ENCODE measurements around the gene AP1G2. TPM values are rescaled to one million over a fixed set of nuclear protein-coding genes. Genes with fewer than 3 reads are reported as not detected.

The AP1G2 gene
- total RNA-seq, 1 donor from 2014 or later = 373 TPM

- ChIA-PET CTCF (interaction anchor here (0.6 to 1.9 kb wide), 7 partner anchors 11 to 546 kb away, joined by 3 to 32 read pairs (median 4); partner anchors contain the start of gene ZFHX2), POLR2A (interaction anchor here (1.0 to 2.0 kb wide), 3 partner anchors 12 to 261 kb away, joined by 3 to 13 read pairs (median 3); partner anchors contain the start of genes PPP1R3E and ZFHX2)
- intact Hi-C loops (cut with micrococcal nuclease) = loop anchor here (1.0 kb wide), 4 partner anchors 24 to 298 kb away; no protein-coding TSS in a partner anchor
- Mint-ChIP-seq H3K4me3 (no peak overlapping the region), H3K27me3 (no peaks in the 10 kb centered on the region), H3K9me3 (no peaks in the 10 kb centered on the region), H3K36me3 (ENCODE audit: low read depth) (peaks cover 74% of the 10 kb centered on the region), H3K27ac (no peak overlapping the region), H3K4me1 (peaks cover 26% of the 10 kb centered on the region)
- DNase-seq (peak; percentile 52), ATAC-seq (ENCODE audit: low read depth) (peak; percentile 38)
- peak; percentile 82 for TF ChIP-seq CTCF (IDR thresholded peaks at IDR 0.05)
Measured at GRCh38 chr14:23562822-23563472, 4.6 kb downstream of the AP1G2 start.

- DNase-seq (no peak), ATAC-seq (ENCODE audit: low read depth) (no peak)
- peaks cover 25% of the 10 kb centered on the region for H3K4me1 Mint-ChIP-seq
- H3K9me3 Mint-ChIP-seq = no peaks in the 10 kb centered on the region
- intact Hi-C loops (cut with micrococcal nuclease) = loop anchor here (1.0 kb wide), 4 partner anchors 23 to 297 kb away; no protein-coding TSS in a partner anchor
- no peak overlapping the region for H3K27ac Mint-ChIP-seq
- no peaks in the 10 kb centered on the region for H3K27me3 Mint-ChIP-seq
- no peak for TF ChIP-seq CTCF (IDR thresholded peaks at IDR 0.05)
- H3K36me3 Mint-ChIP-seq (ENCODE audit: low read depth) = peaks cover 72% of the 10 kb centered on the region
- H3K4me3 Mint-ChIP-seq = no peak overlapping the region
- CTCF ChIA-PET = interaction anchor here (1.0 to 4.9 kb wide), 8 partner anchors 11 to 235 kb away, joined by 3 to 128 read pairs (median 4); partner anchors contain the start of gene ZFHX2
- POLR2A ChIA-PET = interaction anchor here (1.0 to 2.8 kb wide), 4 partner anchors 11 to 260 kb away, joined by 3 to 15 read pairs (median 8); partner anchors contain the start of genes PPP1R3E and ZFHX2
Measured at GRCh38 chr14:23561873-23562821, 5.4 kb downstream of the AP1G2 start.

GRCh38 chr14:23561259-23561658, 6.3 kb downstream of the AP1G2 start:
- H3K36me3 Mint-ChIP-seq (ENCODE audit: low read depth) = peaks cover 71% of the 10 kb centered on the region
- no peak overlapping the region for H3K27ac Mint-ChIP-seq
- H3K4me1 Mint-ChIP-seq = peaks cover 28% of the 10 kb centered on the region
- H3K4me3 Mint-ChIP-seq = no peak overlapping the region
- ATAC-seq (ENCODE audit: low read depth) (no peak), DNase-seq (no peak)
- no peak for TF ChIP-seq CTCF (IDR thresholded peaks at IDR 0.05)
- no peaks in the 10 kb centered on the region for H3K9me3 Mint-ChIP-seq
- intact Hi-C loops (cut with micrococcal nuclease) = no loop called here
- POLR2A ChIA-PET = interaction anchor here (0.6 to 2.8 kb wide), 6 partner anchors 10 to 634 kb away, joined by 3 to 15 read pairs (median 6); partner anchors contain the start of genes PABPN1, TM9SF1 and ZFHX2
- H3K27me3 Mint-ChIP-seq = no peaks in the 10 kb centered on the region
- CTCF ChIA-PET = interaction anchor here (0.9 to 4.9 kb wide), 5 partner anchors 9 to 234 kb away, joined by 3 to 128 read pairs (median 5); partner anchors contain the start of gene ZFHX2

- DNase-seq (no peak), ATAC-seq (ENCODE audit: low read depth) (no peak)
- intact Hi-C loops (cut with micrococcal nuclease) = loop anchor here (5.0 to 10.0 kb wide), 6 partner anchors 438 to 885 kb away; partner anchors contain the start of genes ACIN1, ADCY4, C14orf119 and PCK2
- no peak for TF ChIP-seq CTCF (IDR thresholded peaks at IDR 0.05)
- no peaks in the 10 kb centered on the region for H3K27me3 Mint-ChIP-seq
- H3K27ac Mint-ChIP-seq = no peak overlapping the region
- H3K4me1 Mint-ChIP-seq = peaks cover 31% of the 10 kb centered on the region
- ChIA-PET CTCF (interaction anchor here (0.7 to 4.9 kb wide), 9 partner anchors 8 to 233 kb away, joined by 3 to 128 read pairs (median 5); partner anchors contain the start of gene ZFHX2), POLR2A (interaction anchor here (1.1 to 2.8 kb wide), 4 partner anchors 9 to 554 kb away, joined by 3 to 15 read pairs (median 3); partner anchors contain the start of genes ACIN1, C14orf119, DCAF11 and NRL)
- H3K9me3 Mint-ChIP-seq = no peaks in the 10 kb centered on the region
- no peak overlapping the region for H3K4me3 Mint-ChIP-seq
- peaks cover 64% of the 10 kb centered on the region for H3K36me3 Mint-ChIP-seq (ENCODE audit: low read depth)
Measured at GRCh38 chr14:23559926-23560520, 7.6 kb downstream of the AP1G2 start.
